CD14-positive monocyte (primary cell): ENCODE data around the gene TOB1. TPM values are rescaled to one million over a fixed set of nuclear protein-coding genes. Genes with fewer than 3 reads are reported as not detected.

Experiments
- DNase-seq, 3 donors: peaks; one replicate each; pipeline ENCODE4 v3.0.0-alpha.2; 2011 to 2022
- H2AFZ ChIP-seq: 2 replicates; pipeline ENCODE4 v1.6.0; 2012; ENCODE audit warnings: mild to moderate bottlenecking, low read depth, low read length, inconsistent platforms; ENCODE audit not compliant: insufficient read depth, poor library complexity, severe bottlenecking
- H3K27ac ChIP-seq, 2 donors: 1 replicate in 1 of 2; 2 replicates in 1 of 2; pipeline ENCODE4 v1.5.1; 2012 to 2013; ENCODE audit warnings: low read length in 2 of 2, control low read depth in 1 of 2, inconsistent platforms in 1 of 2, low read depth in 1 of 2, mild to moderate bottlenecking in 1 of 2
- H3K27me3 ChIP-seq, 2 donors: one replicate each; pipeline versions ENCODE4 v1.6.0 to v1.6.1; 2011 to 2013; ENCODE audit warnings: low read length in 2 of 2; ENCODE audit not compliant: control insufficient read depth in 2 of 2, insufficient read depth in 2 of 2
- H3K36me3 ChIP-seq, 2 donors: replicated peaks in 1 of 2; 1 replicate in 1 of 2; 2 replicates in 1 of 2; pipeline versions ENCODE4 v1.5.1 to v1.6.1; 2012 to 2013; ENCODE audit warnings: low read length in 2 of 2, control low read depth in 1 of 2, inconsistent platforms in 1 of 2, mild to moderate bottlenecking in 1 of 2; ENCODE audit not compliant: insufficient read depth in 2 of 2, control insufficient read depth in 1 of 2
- H3K4me1 ChIP-seq, 2 donors: 1 replicate in 1 of 2; 2 replicates in 1 of 2; pipeline versions ENCODE4 v1.5.1 to v1.6.1; 2012 to 2013; ENCODE audit warnings: low read length in 2 of 2, control low read depth in 1 of 2, inconsistent platforms in 1 of 2, mild to moderate bottlenecking in 1 of 2, moderate library complexity in 1 of 2; ENCODE audit not compliant: insufficient read depth in 2 of 2, control insufficient read depth in 1 of 2
- H3K4me2 ChIP-seq: replicated peaks from 2 replicates; pipeline ENCODE3; 2012; ENCODE audit warnings: low read length, moderate library complexity, mild to moderate bottlenecking; ENCODE audit not compliant: poor library complexity, severe bottlenecking; ENCODE audit errors: extremely low read depth
- H3K4me3 ChIP-seq, 3 experiments: fragments of 200-600 bp in 1 of 3; sonication (generic) in 1 of 3; replicated peaks in 1 of 3; 1 replicate in 2 of 3; 2 replicates in 1 of 3; pipeline ENCODE4 v1.5.1; 2011 to 2013; ENCODE audit warnings: low read length in 3 of 3, mild to moderate bottlenecking in 3 of 3, control low read depth in 2 of 3, low read depth in 2 of 3, inconsistent platforms in 1 of 3, moderate library complexity in 1 of 3
- H3K79me2 ChIP-seq: 2 replicates; pipeline ENCODE4 v1.6.0; 2012; ENCODE audit warnings: mild to moderate bottlenecking, control low read depth, inconsistent platforms, low read length, moderate library complexity; ENCODE audit not compliant: insufficient read depth
- H3K9ac ChIP-seq: 2 replicates; pipeline ENCODE4 v1.6.0; 2017; ENCODE audit warnings: low read length, mild to moderate bottlenecking; ENCODE audit not compliant: insufficient read depth, poor library complexity, severe bottlenecking
- H3K9me3 ChIP-seq, 2 donors: replicated peaks in 1 of 2; 1 replicate in 1 of 2; 2 replicates in 1 of 2; pipeline versions ENCODE4 v1.5.1 to v1.6.1; 2012 to 2013; ENCODE audit warnings: low read length in 2 of 2, control low read depth in 1 of 2; ENCODE audit not compliant: control insufficient read depth in 1 of 2, insufficient read depth in 1 of 2
- H4K20me1 ChIP-seq: 2 replicates; pipeline ENCODE4 v1.6.0; 2012; ENCODE audit warnings: mild to moderate bottlenecking, low read length, control low read depth, moderate library complexity; ENCODE audit not compliant: insufficient read depth
- H3K27ac Mint-ChIP-seq, 7 donors: one replicate each; pipeline ENCODE4 v1.8.0; 2020; ENCODE audit warnings: mild to moderate bottlenecking in 7 of 7, mixed read lengths in 7 of 7, moderate library complexity in 6 of 7, inconsistent platforms in 2 of 7
- H3K27me3 Mint-ChIP-seq, 3 donors: one replicate each; pipeline ENCODE4 v1.8.0; 2021 to 2022; ENCODE audit warnings: low read depth in 3 of 3, mild to moderate bottlenecking in 3 of 3, mixed read lengths in 3 of 3, moderate library complexity in 3 of 3, inconsistent platforms in 1 of 3
- H3K36me3 Mint-ChIP-seq, 2 donors: one replicate each; pipeline ENCODE4 v1.8.0; 2020; ENCODE audit warnings: mixed read lengths in 2 of 2, inconsistent platforms in 1 of 2, mild to moderate bottlenecking in 1 of 2
- H3K4me1 Mint-ChIP-seq: one replicate; pipeline ENCODE4 v1.8.0; 2020; ENCODE audit warnings: mild to moderate bottlenecking, mixed read lengths
- H3K4me3 Mint-ChIP-seq, 2 donors: one replicate each; pipeline ENCODE4 v1.8.0; 2020; ENCODE audit warnings: mild to moderate bottlenecking in 2 of 2, mixed read lengths in 2 of 2, moderate library complexity in 1 of 2
- H3K9me3 Mint-ChIP-seq, 7 donors: one replicate each; pipeline ENCODE4 v1.8.0; 2020 to 2022; ENCODE audit warnings: mixed read lengths in 7 of 7, mild to moderate bottlenecking in 6 of 7, moderate library complexity in 6 of 7, inconsistent platforms in 2 of 7
- WGBS: methylation state at CpG from one replicate; pipeline ENCODE4 v1.1.5; 2013; ENCODE audit warnings: missing lambda C conversion rate; ENCODE audit not compliant: insufficient coverage; 5-methylcytosine and 5-hydroxymethylcytosine counted together
- intact Hi-C, 2 donors: fragments of 100-400 bp; cut with micrococcal nuclease; formaldehyde crosslinking; loops; one replicate each; pipeline versions ENCODE4 v1.15.0 to v1.15.1; 2023
- polyA plus RNA-seq, 3 donors: library from polyadenylated mRNA; depleted of rRNA in 1 of 3; unstranded in 2 of 3; stranded (reverse) in 1 of 3; fragments of 300-500 nt in 2 of 3; fragments of >200 nt in 1 of 3; fragmentation: Illumina TruSeq in 2 of 3; gene quantifications; 1 replicate in 2 of 3; 2 replicates in 1 of 3; pipeline ENCODE4 v1.2.3, GENCODE V29; 2012 to 2021
- TF ChIP-seq, protein P1 (sequence below): fragments of 200-600 bp; IDR thresholded peaks from one replicate; pipeline ENCODE4 v1.8.0; 2022; ENCODE audit warnings: antibody characterized with exemption, mild to moderate bottlenecking

TOB1 gene
- polyA plus RNA-seq, 3 donors, result 18.5 to 107 (median 41.0) TPM

DNA sequence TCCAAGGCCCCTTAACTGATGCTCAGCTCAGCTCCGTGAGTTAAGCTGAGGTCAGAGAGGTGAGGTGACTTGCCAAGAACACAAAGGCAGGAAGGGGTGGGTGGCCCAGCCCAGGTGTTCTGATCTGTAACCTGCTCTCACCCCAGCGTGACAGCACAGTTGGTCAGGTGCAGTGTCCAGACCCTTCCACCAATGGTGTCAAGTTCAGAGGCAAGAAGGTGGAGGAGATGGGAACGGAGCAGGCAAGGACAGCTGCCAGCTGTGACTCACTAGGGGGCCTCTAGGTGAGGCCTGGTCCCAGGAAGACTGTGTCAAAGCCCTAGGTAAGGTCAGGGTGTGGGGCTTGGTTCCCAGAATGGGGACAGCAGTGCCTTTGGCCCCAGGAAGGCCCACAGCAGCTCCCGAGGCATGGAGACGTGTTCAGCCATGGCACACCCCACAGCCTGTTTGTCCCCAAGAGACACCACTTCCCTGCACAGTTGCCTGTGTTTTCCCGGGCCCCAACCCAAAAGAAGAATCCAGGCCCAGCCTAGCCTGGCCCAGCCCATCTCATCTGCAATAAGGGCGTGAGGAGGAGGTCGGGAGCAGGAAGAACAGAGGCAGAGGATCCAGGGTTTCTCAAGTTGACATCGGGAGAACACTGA, 23.5 kb downstream of the TOB1 start:
- intact Hi-C loops, result loop anchor here (2.0 to 10.0 kb wide), 2 partner anchors 60 to 298 kb away; partner anchors contain the start of gene SPATA20 (in 1 of the 2)
- Histone ChIP-seq H3K9me3 (peaks cover 0 to 3% of the 10 kb centered on the region in 2 donors), H4K20me1 (no peaks in the 10 kb centered on the region), H3K4me1 (no peaks in the 10 kb centered on the region), H3K79me2 (no peaks in the 10 kb centered on the region), H2AFZ (no peak overlapping the region), H3K4me3 (no peak overlapping the region), H3K9ac (no peak overlapping the region), H3K27ac (no peak overlapping the region), H3K27me3 (no peaks in the 10 kb centered on the region), H3K4me2 (no peak overlapping the region), H3K36me3 (no peaks in the 10 kb centered on the region)
- peaks cover 2% of the 10 kb centered on the region for H3K4me1 Mint-ChIP-seq
- H3K9me3 Mint-ChIP-seq, result peaks cover 0 to 3% (median 2%) of the 10 kb centered on the region in 7 donors
- no peak overlapping the region for H3K4me3 Mint-ChIP-seq
- TF ChIP-seq, protein P1, sequence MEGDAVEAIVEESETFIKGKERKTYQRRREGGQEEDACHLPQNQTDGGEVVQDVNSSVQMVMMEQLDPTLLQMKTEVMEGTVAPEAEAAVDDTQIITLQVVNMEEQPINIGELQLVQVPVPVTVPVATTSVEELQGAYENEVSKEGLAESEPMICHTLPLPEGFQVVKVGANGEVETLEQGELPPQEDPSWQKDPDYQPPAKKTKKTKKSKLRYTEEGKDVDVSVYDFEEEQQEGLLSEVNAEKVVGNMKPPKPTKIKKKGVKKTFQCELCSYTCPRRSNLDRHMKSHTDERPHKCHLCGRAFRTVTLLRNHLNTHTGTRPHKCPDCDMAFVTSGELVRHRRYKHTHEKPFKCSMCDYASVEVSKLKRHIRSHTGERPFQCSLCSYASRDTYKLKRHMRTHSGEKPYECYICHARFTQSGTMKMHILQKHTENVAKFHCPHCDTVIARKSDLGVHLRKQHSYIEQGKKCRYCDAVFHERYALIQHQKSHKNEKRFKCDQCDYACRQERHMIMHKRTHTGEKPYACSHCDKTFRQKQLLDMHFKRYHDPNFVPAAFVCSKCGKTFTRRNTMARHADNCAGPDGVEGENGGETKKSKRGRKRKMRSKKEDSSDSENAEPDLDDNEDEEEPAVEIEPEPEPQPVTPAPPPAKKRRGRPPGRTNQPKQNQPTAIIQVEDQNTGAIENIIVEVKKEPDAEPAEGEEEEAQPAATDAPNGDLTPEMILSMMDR, result no peak
- no peaks in the 10 kb centered on the region for H3K27me3 Mint-ChIP-seq
- WGBS, result 86% methylated on average over 8 of the region's 9 CpGs
- no peak for DNase-seq
- no peaks in the 10 kb centered on the region for H3K36me3 Mint-ChIP-seq
- no peak overlapping the region for H3K27ac Mint-ChIP-seq

DNA sequence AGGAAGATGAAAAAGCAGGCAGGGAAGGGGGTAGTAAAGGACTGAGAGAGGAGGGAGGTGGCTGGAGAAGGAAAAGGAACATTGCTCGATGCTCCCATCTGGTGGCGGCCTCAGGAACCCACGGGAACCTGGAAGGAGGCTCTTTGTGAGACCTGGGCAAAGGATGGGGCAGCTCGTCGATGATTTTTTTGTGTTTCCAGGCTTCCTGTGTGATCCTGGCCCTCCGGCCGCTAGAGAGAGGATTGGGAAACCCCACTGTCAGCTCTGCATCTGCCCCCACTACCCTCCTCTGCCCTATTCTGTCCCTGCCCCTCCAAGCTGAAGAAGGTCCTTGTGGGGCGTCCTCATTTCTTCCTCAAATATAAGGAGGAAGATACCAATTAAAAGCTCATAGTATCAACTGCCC, 24.2 kb downstream of the TOB1 start:
- Mint-ChIP-seq H3K4me1 (peaks cover 2% of the 10 kb centered on the region), H3K27me3 (no peaks in the 10 kb centered on the region), H3K9me3 (no peaks in the 10 kb centered on the region), H3K36me3 (no peaks in the 10 kb centered on the region), H3K4me3 (no peak overlapping the region), H3K27ac (peak overlapping the region in 1 of 7 donors; percentile 47)
- Histone ChIP-seq H3K27me3 (no peaks in the 10 kb centered on the region), H3K79me2 (no peaks in the 10 kb centered on the region), H3K4me2 (no peak overlapping the region), H3K27ac (no peak overlapping the region), H3K9ac (no peak overlapping the region), H4K20me1 (no peaks in the 10 kb centered on the region), H3K4me1 (no peaks in the 10 kb centered on the region), H3K9me3 (no peaks in the 10 kb centered on the region), H3K4me3 (no peak overlapping the region), H3K36me3 (no peaks in the 10 kb centered on the region), H2AFZ (no peak overlapping the region)
- 7% methylated on average over 5 of the region's 8 CpGs for WGBS
- TF ChIP-seq, protein P1, result peak; percentile 76
- peak; percentile 42 to 55 (median 51) for DNase-seq
- intact Hi-C loops, result loop anchor here (1.0 to 10.0 kb wide), 3 partner anchors 59 to 297 kb away; partner anchors contain the start of gene SPATA20 (in 1 of the 2)
